Measurements from ENCODE around the gene TPRKB. TPM values are rescaled to one million over a fixed set of nuclear protein-coding genes. Genes with fewer than 3 reads are reported as not detected.

TPRKB gene
- total RNA-seq, 1 experiment from 2014 or later = 42.1 TPM

GRCh38 chr2:73700661-73701447, 36.3 kb downstream of the TPRKB start:
- Histone ChIP-seq H3K36me3 (ENCODE audit: control insufficient read depth, insufficient read depth, low read length) (no peaks in the 10 kb centered on the region), H3K9me3 (no peaks in the 10 kb centered on the region), H3K4me1 (peaks cover 3% of the 10 kb centered on the region; the same call in 1 of the 2 replicates), H3K4me3 (ENCODE audit: low read depth, low read length) (no peak overlapping the region), H3K27me3 (replicated peaks; ENCODE audit: control insufficient read depth, insufficient read depth, low read length) (no peaks in the 10 kb centered on the region)
- no peak for TF ChIP-seq CTCF (IDR thresholded peaks at IDR 0.05; ENCODE audit: insufficient read depth in 1 of 2, low read depth in 1 of 2, low read length in 1 of 2, severe bottlenecking in 1 of 2, unreplicated experiment in 1 of 2)
- ChIA-PET POLR2A (no interaction called here), CTCF (interaction anchor here (1.1 kb wide), 1 partner anchor 20 kb away, joined by 3 read pairs; no protein-coding TSS in a partner anchor)
- DNase-seq = no peak
- Mint-ChIP-seq H3K36me3 (ENCODE audit: insufficient read depth, unreplicated experiment) (no peaks in the 10 kb centered on the region), H3K27me3 (ENCODE audit: insufficient read depth, unreplicated experiment) (peaks cover 4% of the 10 kb centered on the region), H3K9me3 (ENCODE audit: unreplicated experiment) (no peaks in the 10 kb centered on the region), H3K27ac (ENCODE audit: unreplicated experiment) (no peak overlapping the region), H3K4me1 (ENCODE audit: low read depth, unreplicated experiment) (no peaks in the 10 kb centered on the region), H3K4me3 (ENCODE audit: unreplicated experiment) (no peak overlapping the region)
- intact Hi-C loops (cut with micrococcal nuclease; ENCODE audit: unreplicated experiment) = loop anchor here (5.0 kb wide), 1 partner anchor 36 kb away; the partner anchor contains the start of gene TPRKB
- BruUV-seq (replicated peaks) = no TSS peak

- TF ChIP-seq CTCF (IDR thresholded peaks at IDR 0.05; ENCODE audit: insufficient read depth in 1 of 2, low read depth in 1 of 2, low read length in 1 of 2, severe bottlenecking in 1 of 2, unreplicated experiment in 1 of 2) = no peak
- H3K4me3 ChIP-seq (ENCODE audit: low read depth, low read length) = no peak overlapping the region
- H3K36me3 ChIP-seq (ENCODE audit: control insufficient read depth, insufficient read depth, low read length) = no peaks in the 10 kb centered on the region
- H3K4me1 Mint-ChIP-seq (ENCODE audit: low read depth, unreplicated experiment) = no peaks in the 10 kb centered on the region
- no peak for DNase-seq
- CTCF ChIA-PET = interaction anchor here (1.1 kb wide), 1 partner anchor 20 kb away, joined by 3 read pairs; no protein-coding TSS in a partner anchor
- H3K9me3 ChIP-seq = no peaks in the 10 kb centered on the region
- intact Hi-C loops (cut with micrococcal nuclease; ENCODE audit: unreplicated experiment) = loop anchor here (5.0 kb wide), 1 partner anchor 37 kb away; the partner anchor contains the start of gene TPRKB
- peaks cover 3% of the 10 kb centered on the region; the same call in 1 of the 2 replicates for H3K4me1 ChIP-seq
- H3K4me3 Mint-ChIP-seq (ENCODE audit: unreplicated experiment) = no peak overlapping the region
- H3K27ac Mint-ChIP-seq (ENCODE audit: unreplicated experiment) = no peak overlapping the region
- POLR2A ChIA-PET = no interaction called here
- BruUV-seq (replicated peaks) = no TSS peak
- H3K9me3 Mint-ChIP-seq (ENCODE audit: unreplicated experiment) = no peaks in the 10 kb centered on the region
- H3K36me3 Mint-ChIP-seq (ENCODE audit: insufficient read depth, unreplicated experiment) = no peaks in the 10 kb centered on the region
- H3K27me3 Mint-ChIP-seq (ENCODE audit: insufficient read depth, unreplicated experiment) = peaks cover 4% of the 10 kb centered on the region
- H3K27me3 ChIP-seq (replicated peaks; ENCODE audit: control insufficient read depth, insufficient read depth, low read length) = no peaks in the 10 kb centered on the region
These were observed 37.0 kb downstream of the TPRKB start for GRCh38 chr2:73700131-73700611.

GRCh38 chr2:73699437-73699836, 37.7 kb downstream of the TPRKB start:
- CTCF ChIA-PET = interaction anchor here (0.6 kb wide), 1 partner anchor 11 kb away, joined by 4 read pairs; no protein-coding TSS in a partner anchor
- BruUV-seq (replicated peaks) = no TSS peak

More at GRCh38 chr2:73699437-73699836, 37.7 kb downstream of the TPRKB start:
- no peaks in the 10 kb centered on the region for H3K9me3 ChIP-seq
- intact Hi-C loops (cut with micrococcal nuclease; ENCODE audit: unreplicated experiment) = no loop called here
- no peaks in the 10 kb centered on the region for H3K27me3 ChIP-seq (replicated peaks; ENCODE audit: control insufficient read depth, insufficient read depth, low read length)
- H3K27ac Mint-ChIP-seq (ENCODE audit: unreplicated experiment) = no peak overlapping the region
- no peak for DNase-seq
- no peaks in the 10 kb centered on the region for H3K36me3 ChIP-seq (ENCODE audit: control insufficient read depth, insufficient read depth, low read length)
- no peak for TF ChIP-seq CTCF (IDR thresholded peaks at IDR 0.05; ENCODE audit: insufficient read depth in 1 of 2, low read depth in 1 of 2, low read length in 1 of 2, severe bottlenecking in 1 of 2, unreplicated experiment in 1 of 2)
- POLR2A ChIA-PET = no interaction called here
- H3K36me3 Mint-ChIP-seq (ENCODE audit: insufficient read depth, unreplicated experiment) = no peaks in the 10 kb centered on the region
- H3K4me3 Mint-ChIP-seq (ENCODE audit: unreplicated experiment) = no peak overlapping the region
- H3K9me3 Mint-ChIP-seq (ENCODE audit: unreplicated experiment) = no peaks in the 10 kb centered on the region
- H3K4me1 Mint-ChIP-seq (ENCODE audit: low read depth, unreplicated experiment) = no peaks in the 10 kb centered on the region
- peaks cover 4% of the 10 kb centered on the region for H3K27me3 Mint-ChIP-seq (ENCODE audit: insufficient read depth, unreplicated experiment)
- no peak overlapping the region for H3K4me3 ChIP-seq (ENCODE audit: low read depth, low read length)
- peaks cover 3% of the 10 kb centered on the region; the same call in 1 of the 2 replicates for H3K4me1 ChIP-seq
